Suppressor macrophage treated with lipopolysaccharide for 4 hours (primary cell): Measurements from ENCODE around the gene RALGPS1.

ENCODE experiments used
- DNase-seq: peaks from one replicate; pipeline ENCODE4 v3.0.0-alpha.2; 2020

RALGPS1 gene

DNA sequence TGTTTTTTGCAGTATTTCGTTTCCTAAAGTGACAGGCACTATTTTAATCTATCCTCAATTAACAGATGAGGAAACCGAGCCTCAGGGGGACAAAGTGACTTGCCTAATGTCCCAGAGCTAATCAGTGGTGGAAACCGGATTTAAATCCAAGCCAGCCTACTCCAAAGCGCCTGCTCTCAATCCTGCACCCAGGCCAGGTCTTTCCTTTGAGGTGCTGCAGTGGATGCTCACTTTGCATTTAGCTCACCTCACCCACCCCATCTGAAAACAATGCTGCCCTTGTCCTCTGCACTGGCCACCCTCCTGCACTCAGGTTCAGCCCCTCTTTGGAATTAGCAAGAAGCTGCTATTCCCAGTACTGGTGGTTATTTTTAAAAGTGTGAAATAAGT is 191.9 kb downstream of the RALGPS1 start:
- no peak for DNase-seq

GRCh38 chr9:127107171-127107928 is 192.8 kb downstream of the RALGPS1 start:
- DNase-seq: no peak

DNA sequence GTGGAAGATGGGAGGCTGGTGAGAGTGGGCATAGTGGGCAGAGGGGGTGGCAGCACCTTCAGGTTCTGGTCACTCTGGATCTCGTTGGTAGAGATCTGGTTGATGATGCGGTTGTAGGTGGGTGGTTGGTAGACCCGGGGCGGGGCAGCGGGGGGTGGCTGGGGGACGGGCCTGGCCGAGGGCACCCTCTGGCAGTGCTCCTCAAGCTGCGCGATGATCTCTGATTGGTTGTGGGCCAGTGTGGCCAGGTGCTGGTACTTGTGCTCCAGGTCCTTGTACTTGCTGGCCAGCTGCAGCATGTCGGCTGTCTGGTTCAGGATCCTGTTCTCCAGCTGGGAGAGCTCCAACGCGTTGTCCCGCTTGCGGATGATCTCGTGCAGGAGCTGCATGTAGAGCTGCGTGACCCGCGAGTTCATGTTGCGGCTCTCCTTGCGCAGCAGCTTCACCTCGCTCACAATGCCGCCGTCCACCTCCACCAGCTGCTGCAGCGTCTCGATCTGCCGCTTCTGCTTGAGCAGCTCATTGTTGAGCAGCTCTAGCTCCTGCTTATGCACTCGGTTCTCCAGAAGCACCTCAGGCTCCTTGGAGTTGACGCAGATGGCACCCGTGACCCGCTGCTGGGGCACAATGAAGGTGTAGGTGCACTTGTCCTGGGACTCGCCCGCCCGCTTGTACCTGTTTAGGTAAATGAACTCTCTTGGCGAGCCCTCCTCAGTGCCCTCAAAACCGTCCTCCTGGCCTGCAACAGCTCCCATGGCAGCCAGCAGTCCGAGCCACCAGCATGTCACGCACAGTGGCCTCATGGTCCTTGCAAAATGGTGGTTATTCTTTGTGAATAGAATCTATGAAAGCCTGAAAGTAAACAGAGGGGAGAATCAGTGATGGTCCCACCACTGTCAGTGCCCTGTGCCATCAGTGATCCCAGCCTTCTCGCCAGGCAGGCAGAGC is 193.6 kb downstream of the RALGPS1 start:
- no peak for DNase-seq

- no peak for DNase-seq
These were observed 194.7 kb downstream of the RALGPS1 start for GRCh38 chr9:127109212-127109711.

GRCh38 chr9:127112056-127112455 is 197.5 kb downstream of the RALGPS1 start:
- no peak for DNase-seq

DNA sequence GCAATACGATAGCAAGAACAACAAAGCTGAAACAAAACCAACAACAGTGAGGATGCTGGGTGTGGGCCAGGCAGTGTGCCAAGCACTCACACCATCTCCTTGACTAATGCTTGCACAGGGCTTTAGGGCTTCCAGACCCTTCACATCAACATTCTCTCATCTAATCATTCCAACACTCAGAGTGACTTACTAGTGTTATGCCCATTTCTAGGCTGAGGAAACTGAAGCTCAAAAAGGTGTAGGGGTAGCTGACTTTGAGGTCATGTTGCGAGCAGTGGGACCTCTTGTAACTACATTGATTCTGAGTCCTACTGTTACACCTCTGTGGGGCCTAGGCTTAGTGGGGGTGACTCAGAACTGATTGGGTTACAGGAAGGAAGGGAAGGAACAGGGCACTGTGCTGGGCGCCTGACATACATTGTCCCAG is 198.2 kb downstream of the RALGPS1 start:
- no peak for DNase-seq

DNA sequence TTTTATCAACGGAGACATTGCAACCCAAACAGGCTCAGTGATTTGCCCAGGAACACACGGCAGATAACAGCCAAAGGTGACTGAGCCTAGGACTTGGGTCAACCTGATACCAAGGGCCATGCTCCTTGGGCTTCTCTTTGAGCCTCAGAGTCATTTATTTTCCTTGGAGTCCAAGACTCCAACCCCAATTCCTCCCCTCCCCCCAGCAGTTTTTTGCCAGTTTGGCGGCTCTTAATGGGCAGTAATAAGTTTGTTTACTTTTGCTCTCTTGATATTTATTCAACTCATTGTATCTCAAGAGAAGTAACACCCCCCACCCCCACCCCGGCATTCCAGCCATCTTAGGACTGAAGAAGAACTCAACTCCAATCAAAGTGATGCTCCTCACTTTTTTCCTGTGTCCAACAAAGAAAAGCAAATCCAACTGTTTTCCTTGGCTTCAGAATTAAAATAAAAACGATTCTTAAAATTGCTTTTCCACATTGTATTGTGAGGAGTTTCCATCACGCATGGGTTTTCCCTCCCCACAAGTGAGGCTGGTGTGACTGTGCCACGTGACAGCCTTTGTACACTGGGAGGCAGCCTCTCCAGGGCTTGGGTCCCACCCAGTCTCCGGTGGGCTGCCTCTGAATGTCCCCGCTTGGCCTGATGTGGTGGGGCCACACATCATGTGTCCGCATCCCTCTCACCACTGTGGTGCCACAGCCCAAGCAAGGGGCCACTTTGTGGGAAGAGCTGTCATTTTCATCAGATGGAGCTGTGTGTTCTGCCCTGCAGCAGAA is 198.8 kb downstream of the RALGPS1 start:
- DNase-seq: no peak

- no peak for DNase-seq
These were observed 200.0 kb downstream of the RALGPS1 start for GRCh38 chr9:127114606-127115005.

- DNase-seq: no peak
These were observed 201.6 kb downstream of the RALGPS1 start for GRCh38 chr9:127116088-127116726.

DNA sequence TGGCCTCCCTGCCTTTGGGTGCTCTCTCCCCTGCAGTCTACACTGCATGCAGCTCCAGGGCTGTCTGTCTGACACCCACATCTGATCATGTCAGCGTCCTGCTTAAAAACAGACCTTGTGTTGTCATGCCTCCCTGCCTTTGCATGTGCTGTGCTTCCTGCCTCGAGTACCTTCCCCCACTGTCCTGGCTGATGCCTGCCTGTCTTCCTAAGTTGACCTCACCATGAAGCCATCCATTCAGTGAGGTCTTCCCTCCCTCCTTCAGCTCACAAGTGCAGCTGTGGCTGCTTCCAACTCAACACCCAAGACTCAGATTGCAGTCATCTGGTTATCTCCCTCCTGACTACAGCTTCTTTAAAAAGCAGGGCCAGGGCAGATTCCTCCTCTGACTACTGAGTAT is 202.4 kb downstream of the RALGPS1 start:
- DNase-seq: no peak

DNA sequence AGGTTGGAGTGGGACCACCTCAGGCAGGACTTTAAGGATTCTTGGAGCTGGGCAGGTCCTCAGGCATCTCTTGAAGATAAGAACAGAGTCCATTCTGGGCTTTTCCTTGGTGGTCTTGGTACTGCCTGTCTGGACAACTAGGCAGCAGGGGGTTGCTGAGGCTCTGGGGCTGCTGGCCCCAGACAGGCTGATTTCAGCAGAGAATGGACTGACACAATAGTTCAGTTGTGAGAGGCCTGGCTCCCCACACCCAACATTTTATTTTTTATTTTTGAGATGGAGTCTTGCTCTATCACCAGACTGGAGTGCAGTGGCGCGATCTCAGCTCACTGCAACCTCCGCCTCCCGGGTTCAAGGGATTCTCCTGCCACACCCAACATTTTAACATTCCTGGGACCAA is 203.2 kb downstream of the RALGPS1 start:
- DNase-seq: no peak

GRCh38 chr9:127118597-127119319 is 204.2 kb downstream of the RALGPS1 start:
- no peak for DNase-seq

DNA sequence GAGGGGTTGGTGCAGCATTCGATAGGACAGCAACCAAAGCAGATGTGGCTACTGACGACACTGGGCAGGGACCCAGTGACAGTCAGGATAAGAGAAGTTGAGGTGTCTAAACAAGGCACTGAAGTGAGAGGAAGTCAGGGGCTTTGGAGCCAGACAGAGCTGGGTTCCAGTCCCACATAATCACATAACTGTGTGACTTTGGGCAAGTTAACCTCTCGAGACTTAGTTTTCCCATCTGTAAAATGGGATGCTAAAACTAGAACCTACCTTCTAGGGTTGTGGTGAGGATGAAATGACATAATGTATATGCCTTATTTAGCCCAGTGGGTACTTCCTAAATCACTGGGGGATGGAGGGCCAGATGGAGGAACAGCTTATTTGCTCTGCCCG is 204.7 kb downstream of the RALGPS1 start:
- DNase-seq: no peak

DNA sequence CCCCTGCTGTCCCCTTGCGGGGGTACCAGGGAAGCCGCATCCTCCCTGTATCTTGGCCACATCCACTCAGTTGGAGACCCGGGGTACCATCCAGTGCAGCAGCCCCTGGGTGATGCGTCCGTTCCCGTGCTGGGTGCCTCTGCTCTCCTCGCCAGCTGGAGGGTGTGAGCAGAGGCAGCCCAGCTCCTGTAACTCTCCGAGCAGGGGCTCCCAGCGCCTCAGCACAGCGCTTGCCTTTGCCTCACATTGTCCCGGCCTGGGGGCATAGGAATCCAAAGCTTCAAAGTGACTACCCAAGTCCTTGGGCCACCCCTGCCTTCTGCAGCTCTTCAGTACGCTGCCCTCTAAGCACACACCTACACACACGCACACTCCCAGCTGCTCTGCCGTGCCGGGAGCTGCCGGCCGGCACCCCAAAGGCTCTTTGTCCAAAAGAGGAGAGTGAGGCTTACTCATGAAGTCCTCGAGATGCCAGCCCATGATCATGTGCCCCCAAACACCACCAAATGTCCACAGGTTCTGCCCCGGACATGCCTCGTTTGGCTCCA is 207.1 kb downstream of the RALGPS1 start:
- DNase-seq: no peak

DNA sequence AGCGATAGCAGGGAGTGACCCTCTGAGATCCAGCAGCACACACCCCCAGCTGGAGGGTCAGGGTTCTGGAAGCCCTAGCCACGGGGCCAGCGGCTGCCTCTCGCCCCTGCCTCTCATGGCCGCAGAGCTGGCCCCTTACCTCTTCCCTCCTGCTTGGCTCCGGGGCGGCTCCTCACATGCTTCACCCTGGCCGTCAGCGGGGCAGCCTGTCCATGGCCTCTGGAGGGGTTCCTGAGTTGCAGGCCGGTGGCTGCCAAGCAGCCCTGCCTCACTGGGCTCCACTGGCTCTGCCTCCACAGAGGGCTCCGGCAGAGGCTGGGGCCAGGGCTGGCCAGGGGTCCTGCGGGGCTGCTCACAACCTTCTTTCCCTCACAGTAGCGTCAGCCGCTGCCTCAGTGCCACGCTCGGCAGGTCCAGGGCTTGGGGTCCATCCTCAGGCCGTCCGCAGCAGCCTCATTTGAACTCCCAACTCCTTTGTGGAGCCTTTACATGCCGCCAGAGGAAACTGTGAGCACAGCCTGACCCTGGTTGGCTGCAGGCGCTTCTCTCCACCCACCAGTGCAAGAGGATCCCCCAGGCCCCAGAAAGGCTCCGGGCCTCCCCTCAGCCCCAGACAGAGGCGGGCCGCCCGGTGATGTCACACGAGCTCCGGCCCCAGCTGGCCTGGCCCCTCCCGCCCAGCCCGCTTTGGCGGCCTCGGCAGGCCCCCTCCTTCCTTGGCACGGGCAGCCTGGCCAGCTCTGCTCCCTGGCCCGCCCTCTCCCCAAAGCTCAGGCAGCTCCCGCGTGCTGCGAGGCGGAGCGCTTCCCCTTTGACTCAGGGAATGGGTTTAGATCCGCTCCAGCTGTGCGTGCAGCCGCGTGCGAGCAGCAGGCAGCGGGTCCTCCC is 207.8 kb downstream of the RALGPS1 start, which contains the start of gene ANGPTL2:
Gene ANGPTL2 (minus strand): TSS at position 460 of the 888 bp plus-strand sequence. CDS start 13,904 bp downstream, outside the sequence.
- peak; percentile 79 for DNase-seq

GRCh38 chr9:127123064-127123890 is 208.7 kb downstream of the RALGPS1 start:
- DNase-seq: no peak

GRCh38 chr9:127124111-127124531 is 209.5 kb downstream of the RALGPS1 start:
- no peak for DNase-seq

- no peak for DNase-seq
These were observed 210.2 kb downstream of the RALGPS1 start for GRCh38 chr9:127124792-127125191.

- peak; percentile 73 for DNase-seq
These were observed 212.4 kb downstream of the RALGPS1 start for GRCh38 chr9:127126971-127127370.
